T-helper 2 cell treated with Interferon-gamma antibody and Interleukin-4, amounts not matched to agents 5 μg/mL and 100 μg/mL, for 36 hours (primary cell): Measurements from ENCODE around the gene CPNE4.

ENCODE experiments used
- DNase-seq: peaks from one replicate; pipeline ENCODE4 v3.0.0; 2021; ENCODE audit warnings: low spot score
- H3K27ac Mint-ChIP-seq: one replicate; pipeline ENCODE4 v1.8.0; 2021; ENCODE audit warnings: mild to moderate bottlenecking, mixed read lengths
- H3K27me3 Mint-ChIP-seq: one replicate; pipeline ENCODE4 v1.8.0; 2021; ENCODE audit warnings: low read depth, mixed read lengths
- H3K36me3 Mint-ChIP-seq: one replicate; pipeline ENCODE4 v1.8.0; 2021; ENCODE audit warnings: low read depth, mixed read lengths
- H3K4me1 Mint-ChIP-seq: one replicate; pipeline ENCODE4 v1.8.0; 2021; ENCODE audit warnings: low read depth, mixed read lengths
- H3K4me3 Mint-ChIP-seq: one replicate; pipeline ENCODE4 v1.8.0; 2022; ENCODE audit warnings: mild to moderate bottlenecking, moderate library complexity, mixed read lengths
- H3K9me3 Mint-ChIP-seq: one replicate; pipeline ENCODE4 v1.8.0; 2021; ENCODE audit warnings: mixed read lengths

The CPNE4 gene

GRCh38 chr3:131772269-131773026, 262.4 kb downstream of the CPNE4 start:
- H3K27me3 Mint-ChIP-seq, result peaks cover 2% of the 10 kb centered on the region
- H3K27ac Mint-ChIP-seq, result no peak overlapping the region
- H3K36me3 Mint-ChIP-seq, result no peaks in the 10 kb centered on the region
- no peak overlapping the region for H3K4me3 Mint-ChIP-seq
- DNase-seq, result no peak
- H3K9me3 Mint-ChIP-seq, result no peaks in the 10 kb centered on the region
- H3K4me1 Mint-ChIP-seq, result no peaks in the 10 kb centered on the region

GRCh38 chr3:131762981-131763564, 271.7 kb downstream of the CPNE4 start:
- Mint-ChIP-seq H3K4me3 (no peak overlapping the region), H3K27ac (no peak overlapping the region), H3K9me3 (no peaks in the 10 kb centered on the region), H3K36me3 (no peaks in the 10 kb centered on the region), H3K4me1 (no peaks in the 10 kb centered on the region), H3K27me3 (peaks cover 8% of the 10 kb centered on the region)
- DNase-seq, result no peak

DNA sequence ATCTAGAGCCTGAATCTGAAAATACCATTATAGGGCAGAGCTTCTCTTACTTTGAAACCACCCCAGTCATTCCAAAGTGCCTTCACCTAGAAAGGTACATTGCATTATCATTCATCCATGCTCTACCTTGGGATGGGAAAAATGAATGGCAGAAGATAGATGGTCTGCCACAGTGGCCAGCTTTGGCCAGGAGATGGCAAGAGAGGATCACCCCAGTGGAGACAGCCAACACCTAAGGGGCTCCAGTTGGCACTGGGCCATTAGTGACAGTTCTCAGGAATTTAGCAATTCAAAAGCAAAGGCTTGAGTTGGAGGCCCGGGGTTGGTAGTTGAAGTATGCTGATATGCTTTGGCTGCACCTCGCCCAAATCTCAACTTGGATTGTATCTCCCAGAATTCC, 278.4 kb downstream of the CPNE4 start:
- Mint-ChIP-seq H3K27me3 (peaks cover 10% of the 10 kb centered on the region), H3K27ac (no peak overlapping the region), H3K9me3 (no peaks in the 10 kb centered on the region), H3K36me3 (no peaks in the 10 kb centered on the region), H3K4me1 (no peaks in the 10 kb centered on the region), H3K4me3 (no peak overlapping the region)
- no peak for DNase-seq

DNA sequence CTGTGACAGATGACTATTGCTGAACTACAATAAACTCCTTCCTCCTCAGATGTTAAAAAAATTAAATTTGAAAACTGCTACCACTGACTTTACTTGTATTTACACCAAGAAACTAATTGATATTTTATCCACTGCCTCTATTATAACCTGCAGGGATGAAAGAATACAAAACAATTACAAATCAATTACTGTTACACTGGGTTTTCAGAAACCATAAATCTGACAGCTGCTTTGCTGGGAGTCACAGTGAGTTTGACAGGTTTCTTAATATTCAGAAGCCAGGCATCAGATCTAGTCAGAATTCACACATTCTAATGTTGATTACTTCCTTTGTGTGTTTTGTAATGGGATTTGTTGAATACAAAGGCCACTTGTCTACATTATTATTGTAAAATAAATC, 279.4 kb downstream of the CPNE4 start:
- no peak overlapping the region for H3K4me3 Mint-ChIP-seq
- no peaks in the 10 kb centered on the region for H3K36me3 Mint-ChIP-seq
- peaks cover 8% of the 10 kb centered on the region for H3K27me3 Mint-ChIP-seq
- no peak for DNase-seq
- no peaks in the 10 kb centered on the region for H3K9me3 Mint-ChIP-seq
- no peak overlapping the region for H3K27ac Mint-ChIP-seq
- no peaks in the 10 kb centered on the region for H3K4me1 Mint-ChIP-seq

DNA sequence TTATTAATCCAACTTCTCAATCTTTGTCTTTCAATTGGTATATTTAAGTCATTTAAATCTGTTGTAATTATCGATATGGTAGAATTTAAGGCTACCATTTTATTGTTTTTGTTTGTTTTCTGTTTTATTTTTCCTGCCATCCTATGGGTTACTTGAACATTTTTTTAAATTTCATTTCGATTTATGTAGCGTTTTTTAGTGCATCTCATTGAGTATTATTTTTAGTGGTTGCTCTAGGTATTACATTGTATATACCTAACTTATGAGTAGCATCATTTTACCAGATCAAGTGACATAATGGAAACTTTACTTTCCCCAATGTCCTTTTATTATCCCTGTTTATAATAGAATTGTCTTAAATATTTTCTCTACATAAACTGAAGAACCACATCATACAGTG, 284.6 kb downstream of the CPNE4 start:
- Mint-ChIP-seq H3K27ac (no peak overlapping the region), H3K4me3 (no peak overlapping the region), H3K36me3 (no peaks in the 10 kb centered on the region), H3K27me3 (peaks cover 12% of the 10 kb centered on the region), H3K9me3 (no peaks in the 10 kb centered on the region), H3K4me1 (no peaks in the 10 kb centered on the region)
- DNase-seq, result no peak

DNA sequence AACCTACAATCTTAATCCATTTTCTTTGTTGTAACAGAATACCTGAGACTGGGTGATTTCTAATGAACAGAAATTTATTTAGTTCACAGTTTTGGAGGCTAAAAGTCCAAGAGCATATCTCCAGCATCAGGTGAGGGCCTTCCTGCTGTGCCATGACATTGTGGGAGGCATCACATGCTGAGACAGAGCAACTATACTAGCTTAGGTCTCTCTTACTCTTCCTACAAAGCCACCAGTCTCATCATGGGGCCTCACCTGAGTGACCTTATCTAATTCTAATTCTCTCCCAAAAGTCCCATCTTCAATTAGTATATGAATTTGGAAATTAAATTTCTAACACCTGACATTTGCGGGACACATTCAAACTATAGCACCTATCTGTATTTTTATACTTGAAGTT, 285.0 kb downstream of the CPNE4 start:
- no peak overlapping the region for H3K4me3 Mint-ChIP-seq
- H3K36me3 Mint-ChIP-seq, result no peaks in the 10 kb centered on the region
- no peak overlapping the region for H3K27ac Mint-ChIP-seq
- peaks cover 14% of the 10 kb centered on the region for H3K27me3 Mint-ChIP-seq
- H3K9me3 Mint-ChIP-seq, result no peaks in the 10 kb centered on the region
- DNase-seq, result no peak
- H3K4me1 Mint-ChIP-seq, result no peaks in the 10 kb centered on the region

GRCh38 chr3:131747466-131747865, 287.3 kb downstream of the CPNE4 start:
- Mint-ChIP-seq H3K4me1 (no peaks in the 10 kb centered on the region), H3K27me3 (peaks cover 10% of the 10 kb centered on the region)

GRCh38 chr3:131744765-131745164, 290.0 kb downstream of the CPNE4 start:
- no peak overlapping the region for H3K4me3 Mint-ChIP-seq
- peaks cover 6% of the 10 kb centered on the region for H3K27me3 Mint-ChIP-seq
- no peaks in the 10 kb centered on the region for H3K36me3 Mint-ChIP-seq
- H3K9me3 Mint-ChIP-seq, result no peaks in the 10 kb centered on the region
- H3K4me1 Mint-ChIP-seq, result no peaks in the 10 kb centered on the region
- no peak overlapping the region for H3K27ac Mint-ChIP-seq
- no peak for DNase-seq

More at GRCh38 chr3:131747466-131747865, 287.3 kb downstream of the CPNE4 start:
- Mint-ChIP-seq H3K27ac (no peak overlapping the region), H3K36me3 (no peaks in the 10 kb centered on the region), H3K9me3 (no peaks in the 10 kb centered on the region), H3K4me3 (no peak overlapping the region)
- no peak for DNase-seq

DNA sequence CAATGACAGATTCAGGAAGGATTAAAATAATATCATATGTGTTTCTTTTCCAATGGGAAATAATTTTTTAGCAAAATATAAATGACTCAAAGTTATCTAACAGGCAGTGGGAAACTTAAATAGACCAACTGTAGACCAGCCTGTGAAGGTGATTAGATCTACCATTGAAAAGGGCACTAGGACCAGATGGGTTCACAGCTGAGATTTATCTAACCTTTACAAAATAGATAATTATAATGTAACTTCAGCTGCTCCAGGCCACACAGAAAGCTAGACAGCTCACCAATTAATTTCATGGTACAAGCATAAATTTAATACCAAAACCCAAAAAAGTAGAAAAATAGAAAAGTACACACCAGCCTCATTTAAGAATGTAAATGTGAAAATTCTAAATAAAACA, 291.7 kb downstream of the CPNE4 start:
- H3K9me3 Mint-ChIP-seq, result no peaks in the 10 kb centered on the region
- peaks cover 2% of the 10 kb centered on the region for H3K27me3 Mint-ChIP-seq
- no peaks in the 10 kb centered on the region for H3K36me3 Mint-ChIP-seq
- no peaks in the 10 kb centered on the region for H3K4me1 Mint-ChIP-seq
- H3K27ac Mint-ChIP-seq, result no peak overlapping the region
- no peak for DNase-seq
- no peak overlapping the region for H3K4me3 Mint-ChIP-seq

DNA sequence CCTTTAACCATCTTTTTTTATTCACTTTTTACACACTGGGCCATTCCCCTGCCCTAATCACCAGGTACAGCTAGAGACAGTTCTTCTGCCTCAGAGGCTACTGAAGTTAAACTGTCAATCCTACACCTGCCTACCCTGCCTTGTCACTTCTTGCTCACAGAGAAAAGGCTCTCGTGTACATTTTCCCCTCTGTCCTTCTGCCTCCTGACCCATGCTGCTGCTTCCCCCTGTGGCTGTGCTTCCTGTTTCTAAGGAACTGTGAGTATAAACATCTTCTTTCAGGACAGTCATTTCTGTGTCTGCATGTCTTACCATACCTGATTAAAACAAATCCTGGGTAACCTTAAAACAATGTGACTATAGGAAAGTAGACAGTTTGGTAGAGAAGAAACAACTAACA, 295.6 kb downstream of the CPNE4 start:
- no peak for DNase-seq
- Mint-ChIP-seq H3K4me3 (no peak overlapping the region), H3K27ac (no peak overlapping the region), H3K36me3 (no peaks in the 10 kb centered on the region), H3K27me3 (no peaks in the 10 kb centered on the region), H3K4me1 (no peaks in the 10 kb centered on the region), H3K9me3 (no peaks in the 10 kb centered on the region)

DNA sequence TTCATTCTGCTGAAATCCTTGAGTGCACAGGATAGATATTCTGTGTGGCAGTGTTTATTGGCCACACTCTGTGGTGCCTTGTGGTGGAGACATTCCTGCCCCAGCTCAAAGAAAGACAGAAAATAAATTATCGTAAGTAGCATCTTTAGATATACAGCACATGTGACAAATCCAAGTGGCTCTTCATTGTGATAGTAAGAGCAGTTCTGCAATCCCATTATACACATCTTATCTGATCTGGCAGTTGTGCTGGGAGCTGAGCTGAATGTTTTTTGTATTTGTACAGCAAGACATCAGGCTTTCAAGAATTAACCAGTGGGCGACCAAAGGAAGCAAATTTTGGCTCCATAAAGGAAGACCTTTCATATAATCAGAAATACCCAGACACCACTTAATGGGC, 296.7 kb downstream of the CPNE4 start:
- no peaks in the 10 kb centered on the region for H3K4me1 Mint-ChIP-seq
- no peak overlapping the region for H3K27ac Mint-ChIP-seq
- H3K4me3 Mint-ChIP-seq, result no peak overlapping the region
- H3K36me3 Mint-ChIP-seq, result no peaks in the 10 kb centered on the region
- no peak for DNase-seq
- H3K9me3 Mint-ChIP-seq, result no peaks in the 10 kb centered on the region
- H3K27me3 Mint-ChIP-seq, result no peaks in the 10 kb centered on the region

DNA sequence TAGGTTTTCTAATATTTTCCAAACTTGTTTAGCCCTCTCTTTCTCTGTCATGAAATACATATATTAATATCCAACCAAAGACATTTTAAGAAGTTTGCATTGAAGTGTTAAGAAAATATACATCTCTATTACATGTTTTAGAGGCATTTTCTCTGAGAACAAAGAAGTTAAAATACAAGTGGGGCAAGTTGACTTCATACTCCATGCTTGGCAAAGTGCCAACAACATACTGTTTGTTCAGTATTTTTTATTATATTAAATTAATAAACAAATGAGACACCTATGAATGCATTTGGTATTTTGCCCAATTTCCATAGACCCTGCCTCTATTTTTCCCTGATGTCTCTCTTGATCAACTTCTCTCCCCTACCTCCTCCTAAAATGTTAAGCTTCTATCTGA, 299.3 kb downstream of the CPNE4 start:
- no peaks in the 10 kb centered on the region for H3K36me3 Mint-ChIP-seq
- no peak overlapping the region for H3K27ac Mint-ChIP-seq
- DNase-seq, result no peak
- no peak overlapping the region for H3K4me3 Mint-ChIP-seq
- H3K27me3 Mint-ChIP-seq, result no peaks in the 10 kb centered on the region
- H3K4me1 Mint-ChIP-seq, result no peaks in the 10 kb centered on the region
- H3K9me3 Mint-ChIP-seq, result no peaks in the 10 kb centered on the region

GRCh38 chr3:131735116-131735515, 299.7 kb downstream of the CPNE4 start:
- no peaks in the 10 kb centered on the region for H3K27me3 Mint-ChIP-seq

DNA sequence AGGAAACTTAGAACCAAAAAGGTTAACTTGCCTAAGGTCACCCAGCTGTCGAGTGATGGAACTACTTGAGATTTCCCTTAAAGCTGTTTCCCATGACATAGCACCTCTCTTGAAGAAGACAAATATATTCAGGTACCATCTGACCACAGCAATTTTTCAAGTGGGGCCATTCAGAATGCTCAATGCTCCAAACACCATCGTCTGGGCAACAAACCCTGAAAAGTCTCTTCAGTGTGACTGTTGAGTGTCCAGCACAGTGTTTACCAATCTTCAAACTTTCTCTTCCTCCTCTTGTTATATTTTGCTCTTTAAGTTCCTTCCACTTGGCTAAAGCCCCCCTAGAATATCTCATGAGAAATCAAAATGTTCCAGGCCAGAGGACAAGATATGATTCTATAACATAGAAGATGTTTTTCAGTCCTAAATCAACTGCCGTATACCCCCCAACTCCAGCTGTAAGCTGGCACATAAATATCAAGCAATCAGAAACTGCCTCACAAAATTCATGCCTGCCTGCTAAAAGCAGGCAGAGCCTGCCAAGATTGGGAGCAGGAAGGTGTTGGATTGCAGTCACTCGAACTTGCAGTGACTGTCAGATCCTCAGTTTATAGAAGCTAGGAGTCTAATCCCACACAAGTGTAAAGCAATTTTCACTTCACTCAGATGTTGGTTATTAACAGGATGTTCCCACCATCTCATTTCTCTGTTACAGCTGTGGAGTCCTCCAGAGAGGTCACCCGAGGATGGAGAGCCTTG, 301.6 kb downstream of the CPNE4 start:
- H3K36me3 Mint-ChIP-seq, result no peaks in the 10 kb centered on the region
- H3K27me3 Mint-ChIP-seq, result no peaks in the 10 kb centered on the region
- no peak overlapping the region for H3K4me3 Mint-ChIP-seq
- no peak overlapping the region for H3K27ac Mint-ChIP-seq
- H3K4me1 Mint-ChIP-seq, result no peaks in the 10 kb centered on the region
- H3K9me3 Mint-ChIP-seq, result no peaks in the 10 kb centered on the region
- no peak for DNase-seq

More at GRCh38 chr3:131735116-131735515, 299.7 kb downstream of the CPNE4 start:
- Mint-ChIP-seq H3K9me3 (no peaks in the 10 kb centered on the region), H3K4me3 (no peak overlapping the region), H3K36me3 (no peaks in the 10 kb centered on the region), H3K4me1 (no peaks in the 10 kb centered on the region), H3K27ac (no peak overlapping the region)
- DNase-seq, result no peak
